ENCODE data around the gene JKAMP.
A peak's percentile ranks its signal among the peaks of the same experiment; 100 is the strongest.

JKAMP gene

DNA sequence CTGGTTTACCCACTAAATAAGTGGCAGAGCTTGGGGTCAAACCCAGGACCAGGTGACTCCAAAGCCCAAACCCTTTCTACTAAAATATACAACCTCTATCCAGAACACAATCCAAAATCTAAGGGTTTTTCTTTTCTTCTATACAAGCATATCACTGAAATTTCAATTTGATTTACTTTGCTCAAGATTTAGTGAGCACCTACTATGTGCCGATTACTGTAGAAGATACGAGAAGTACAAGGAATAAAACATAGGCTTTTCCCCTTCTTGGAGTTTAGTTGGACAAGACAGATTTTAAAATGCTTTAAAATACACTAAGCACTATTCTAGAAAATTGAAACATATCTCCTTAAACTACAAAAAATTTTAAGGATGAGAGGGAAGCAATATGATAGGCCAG, 2.9 kb upstream of the JKAMP start:
- no peak for DNase-seq (ENCODE audit: low spot score)

DNA sequence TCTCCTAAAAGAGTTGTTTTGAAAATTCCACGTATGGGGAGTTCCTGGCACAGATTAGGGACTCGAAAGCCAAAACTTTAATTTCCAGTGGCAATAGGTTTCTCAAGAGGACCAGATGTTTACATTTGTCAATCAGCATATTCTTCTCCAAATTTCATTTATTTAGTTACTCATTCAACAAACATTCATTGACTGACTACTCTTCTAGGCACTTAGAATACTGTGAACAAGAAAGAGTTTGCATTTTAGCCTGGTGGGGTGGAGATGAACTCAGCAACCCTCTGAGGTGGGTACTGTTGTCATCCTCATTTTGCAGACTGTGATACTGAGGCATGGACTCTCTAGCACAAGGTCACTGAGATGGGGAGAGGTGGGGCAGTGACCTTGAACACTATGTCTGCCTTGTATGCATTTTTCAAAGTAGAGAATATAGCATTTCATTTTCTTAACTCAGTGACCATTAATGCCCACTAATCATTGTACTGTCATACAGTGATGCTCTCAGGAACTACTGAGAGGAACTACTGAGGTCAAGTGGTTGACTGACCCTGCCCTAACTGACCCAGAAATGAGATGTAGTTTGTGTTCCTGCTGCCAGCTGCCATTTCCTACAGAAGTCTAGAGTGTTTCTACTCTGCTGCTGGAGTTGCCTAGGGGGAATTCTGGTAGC, 2.3 kb upstream of the JKAMP start:
- no peak for DNase-seq (ENCODE audit: low spot score)

DNA sequence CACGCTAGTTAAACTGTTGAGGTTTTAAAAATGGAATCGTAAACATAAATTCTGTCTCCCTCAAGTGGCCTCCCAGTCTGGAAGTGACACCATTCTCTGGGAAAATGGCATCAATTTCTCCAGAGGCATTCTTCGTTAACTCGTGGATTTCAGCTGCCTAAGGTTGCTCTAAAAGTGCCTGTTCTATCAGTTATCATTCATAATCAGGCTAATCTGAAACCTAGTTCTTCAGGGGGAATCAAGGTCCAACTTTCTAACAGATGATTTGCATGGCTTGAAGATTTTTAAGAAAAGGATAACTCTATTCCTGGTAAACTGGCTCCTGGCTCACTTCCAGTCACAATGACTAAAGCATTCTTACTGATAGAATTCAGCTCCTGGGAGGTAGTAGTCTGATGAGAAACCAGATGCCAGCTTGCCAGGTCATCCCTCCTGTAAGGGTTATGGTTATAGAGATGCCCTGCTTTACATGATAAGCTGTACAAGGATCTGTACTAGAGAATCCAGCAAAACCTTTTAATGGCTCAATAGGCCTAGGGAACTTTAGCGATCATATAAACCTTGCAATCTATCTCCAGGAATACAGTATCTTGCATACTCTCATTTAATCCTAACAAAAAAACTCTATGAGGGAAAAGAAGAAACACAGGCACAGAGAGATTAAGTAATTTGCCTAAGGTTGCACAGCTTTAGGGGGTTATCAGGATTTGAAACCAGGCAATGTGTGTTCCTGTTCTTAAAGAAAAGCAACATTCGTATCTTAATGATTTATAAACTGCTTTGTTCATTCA, 1.6 kb upstream of the JKAMP start:
- DNase-seq (ENCODE audit: low spot score) = no peak

DNA sequence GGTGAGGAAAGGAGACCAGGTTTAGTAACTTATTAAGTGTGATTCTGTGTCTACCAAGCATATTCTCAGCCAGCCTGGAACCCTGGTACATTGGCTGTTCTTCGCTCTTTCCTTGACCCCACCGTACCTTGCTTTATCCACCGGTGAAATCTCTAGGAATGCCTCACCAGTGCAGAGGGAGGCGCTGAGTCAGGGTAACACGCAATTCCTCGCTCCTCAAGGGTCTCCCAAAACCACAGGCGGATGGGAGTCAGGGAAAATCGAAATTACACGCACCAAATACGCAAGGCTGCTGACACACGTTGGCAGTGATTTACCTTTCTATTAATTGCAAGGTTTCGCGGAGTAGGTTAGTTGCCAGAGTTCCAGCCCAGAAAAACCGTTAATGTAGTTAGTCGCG, 954 bp upstream of the JKAMP start:
- peak; percentile 44 for DNase-seq (ENCODE audit: low spot score)

DNA sequence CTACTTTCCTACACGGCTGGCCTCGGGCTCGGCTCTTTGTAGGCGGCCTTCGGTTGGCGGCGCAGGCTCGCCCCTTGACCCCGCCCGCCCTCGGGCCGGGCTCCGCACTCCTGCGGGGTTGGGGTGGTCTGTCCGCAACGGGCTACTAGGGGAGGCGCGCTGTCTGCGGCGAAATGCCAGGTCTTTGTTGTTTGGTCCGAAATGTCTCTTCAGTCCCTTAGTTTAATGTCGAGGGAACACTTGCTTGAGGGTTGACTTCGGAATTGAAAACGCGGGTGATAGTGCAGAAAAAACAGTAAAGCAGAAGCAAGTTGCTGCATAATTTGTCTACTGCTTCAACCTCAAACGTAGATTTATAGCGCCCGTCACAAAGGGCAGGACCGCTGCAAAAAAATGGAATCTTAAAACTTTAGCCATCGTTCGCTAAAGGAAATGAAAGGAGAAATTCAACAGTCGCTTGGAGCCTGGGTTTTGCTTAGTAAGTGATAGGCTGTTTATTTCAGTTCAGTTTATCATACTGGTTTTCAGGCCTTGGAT, 390 bp downstream of the JKAMP start:
- DNase-seq (ENCODE audit: low spot score) = no peak

DNA sequence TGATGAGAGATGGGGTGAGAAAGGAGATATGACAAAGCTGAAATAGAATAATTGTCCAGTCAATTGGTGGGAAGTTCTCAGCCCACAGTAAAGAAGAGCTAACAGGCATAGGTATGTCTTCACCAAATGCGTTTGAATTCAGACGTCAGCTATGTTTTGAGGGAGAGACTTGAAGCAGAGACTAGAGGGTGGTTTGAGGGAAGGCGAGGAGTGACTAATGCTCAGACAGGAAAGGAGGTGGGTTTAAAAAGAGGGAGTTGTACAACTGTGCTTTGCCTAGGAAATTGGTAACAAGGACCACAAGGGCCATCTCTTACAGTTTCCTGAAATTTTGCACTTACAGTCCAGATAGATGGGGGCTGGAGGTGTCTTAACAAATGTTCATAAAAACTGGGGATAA, 6.4 kb downstream of the JKAMP start:
- DNase-seq (ENCODE audit: low spot score) = no peak

DNA sequence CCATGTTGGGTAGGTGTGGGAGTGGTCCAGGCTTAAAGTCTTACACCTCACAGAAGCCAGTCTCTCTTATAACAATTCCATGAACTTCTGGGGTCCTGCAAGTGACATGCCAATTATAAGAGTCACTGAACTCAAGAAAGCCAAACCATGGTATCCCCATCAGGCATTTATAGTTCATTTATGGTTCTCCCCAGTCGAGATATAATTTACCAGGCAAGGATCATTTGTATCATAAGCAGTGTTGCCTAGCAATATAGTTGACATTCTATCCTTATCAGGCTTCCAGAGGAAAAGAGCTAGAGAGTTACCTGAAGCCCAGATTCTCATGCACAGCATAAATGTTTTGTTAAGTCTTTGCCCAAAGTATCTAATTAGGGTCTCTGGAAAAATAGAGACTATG, 8.1 kb downstream of the JKAMP start:
- DNase-seq (ENCODE audit: low spot score) = no peak

DNA sequence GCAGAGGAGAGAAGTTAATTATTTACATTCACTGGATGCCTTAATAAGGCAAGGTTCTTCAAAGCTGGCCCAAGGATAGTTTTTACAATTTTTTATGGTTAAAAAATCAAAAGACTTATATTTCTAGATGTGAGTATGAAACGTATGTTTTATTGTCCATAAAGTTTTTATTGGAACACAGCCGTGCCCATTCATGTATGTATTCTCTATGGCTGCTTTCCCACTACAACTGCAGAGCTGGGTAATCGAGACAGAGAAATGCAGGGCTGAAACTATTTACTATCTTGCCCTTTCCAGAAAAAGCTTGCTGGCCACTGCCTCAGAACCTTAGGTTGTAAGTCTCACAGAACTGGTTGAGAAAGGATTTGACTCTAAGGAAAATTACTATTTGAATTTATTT, 16.4 kb downstream of the JKAMP start:
- no peak for DNase-seq (ENCODE audit: low spot score)

DNA sequence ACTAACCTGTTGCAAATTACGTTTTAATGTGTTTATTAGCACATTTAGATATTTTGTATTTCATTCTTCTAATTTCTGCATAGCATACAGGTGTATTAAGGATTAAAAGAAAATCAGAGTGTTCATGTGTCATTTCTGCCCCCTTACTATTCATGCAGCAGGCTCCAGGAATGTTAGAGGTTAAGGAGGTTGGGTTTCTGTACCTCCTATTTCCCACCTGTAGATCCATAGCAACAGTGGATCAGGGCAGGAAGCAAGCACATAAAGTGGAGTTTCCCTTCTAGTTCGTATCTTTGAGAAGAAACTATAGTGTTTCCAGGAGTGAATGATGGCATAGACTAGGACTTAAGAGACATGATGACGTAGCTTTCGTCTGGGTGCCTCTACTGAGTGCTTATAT, 18.9 kb downstream of the JKAMP start:
- no peak for DNase-seq (ENCODE audit: low spot score)

DNA sequence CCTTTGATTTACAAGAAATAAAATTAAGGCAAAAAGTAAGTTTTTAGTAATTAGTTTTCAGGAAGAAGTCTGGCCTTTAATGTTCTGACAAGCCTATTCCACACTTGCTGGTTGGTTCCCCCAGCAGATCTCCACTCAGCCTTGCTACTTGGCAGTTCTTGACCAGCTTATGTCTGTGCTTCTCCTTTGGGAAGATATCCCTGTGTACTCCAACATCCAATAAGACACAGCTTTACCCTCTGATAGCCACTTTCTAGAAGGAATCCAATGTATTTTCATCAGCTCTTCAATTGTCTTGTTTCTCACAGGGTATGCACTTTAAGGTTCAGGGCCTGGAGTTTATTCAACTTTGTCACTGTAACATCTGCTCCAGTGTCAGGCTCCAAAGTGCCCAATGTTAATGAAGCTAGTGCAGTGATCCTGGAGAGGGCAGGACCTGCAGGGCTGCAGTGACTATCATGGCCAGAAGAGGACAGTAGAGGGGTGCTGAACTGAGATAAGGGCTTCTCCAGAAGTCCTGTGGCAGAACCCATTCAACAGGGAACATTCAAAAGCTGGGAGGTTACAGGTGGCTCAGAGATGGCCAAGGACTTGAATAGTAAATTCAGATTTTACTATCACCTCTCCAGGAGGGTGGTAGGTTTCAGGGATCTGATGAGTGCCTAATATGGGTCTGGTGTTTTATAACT, 22.9 kb downstream of the JKAMP start:
- DNase-seq (ENCODE audit: low spot score) = peak; percentile 59

DNA sequence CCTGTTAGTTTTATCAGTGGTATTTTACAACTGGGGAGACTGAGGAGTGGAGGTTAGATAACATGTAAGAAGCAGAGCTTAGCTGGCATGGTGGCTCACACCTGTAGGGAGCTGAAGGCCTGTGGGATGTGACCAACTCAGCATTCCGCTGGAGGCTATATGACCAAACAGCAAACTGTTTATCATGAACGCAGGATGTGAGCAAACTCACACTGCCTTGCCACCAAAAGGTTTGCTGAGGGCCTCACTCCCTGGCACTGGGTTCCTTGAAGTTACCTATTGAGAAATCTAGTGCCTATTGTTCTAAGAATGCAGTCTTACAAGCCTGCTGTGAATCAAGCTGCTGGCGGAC, 23.4 kb downstream of the JKAMP start:
- no peak for DNase-seq (ENCODE audit: low spot score)

DNA sequence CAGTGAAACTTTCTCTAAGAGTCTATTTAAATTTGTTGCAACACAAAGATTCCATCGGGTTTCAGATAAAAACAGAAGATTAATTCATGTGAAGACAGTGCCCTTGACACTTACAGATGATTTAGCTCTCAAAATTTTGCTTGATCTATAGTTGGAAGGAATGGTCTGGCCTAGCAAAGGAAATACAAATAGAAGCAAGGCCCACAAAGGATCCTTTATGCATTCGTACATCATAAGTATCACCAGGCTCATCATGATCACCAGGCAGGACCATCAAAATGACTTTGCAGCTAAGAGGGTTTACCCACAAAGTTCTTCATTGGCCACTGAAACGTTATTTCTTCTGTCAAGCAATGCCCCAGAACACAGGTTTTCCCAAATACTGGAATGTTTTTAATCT, 24.8 kb downstream of the JKAMP start:
- DNase-seq (ENCODE audit: low spot score) = no peak

DNA sequence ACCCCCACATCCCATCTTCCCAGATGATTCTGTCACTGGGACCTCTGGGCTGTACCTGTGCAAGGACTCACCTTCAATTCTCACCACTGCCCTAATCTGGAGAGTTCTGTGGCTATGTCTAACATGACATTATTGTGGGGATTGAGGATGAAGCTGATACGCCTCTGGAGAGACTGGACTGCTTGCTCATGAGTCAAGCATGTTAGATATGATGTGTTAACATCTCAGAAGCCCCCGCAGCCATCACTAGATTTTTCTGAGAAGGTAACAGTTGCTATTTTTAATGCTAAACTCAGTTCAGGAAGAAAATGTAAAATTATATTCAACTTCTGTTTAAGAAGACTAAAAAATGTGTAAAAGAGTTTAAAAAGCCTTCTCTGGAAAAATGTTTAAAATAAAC, 25.7 kb downstream of the JKAMP start:
- no peak for DNase-seq (ENCODE audit: low spot score)

DNA sequence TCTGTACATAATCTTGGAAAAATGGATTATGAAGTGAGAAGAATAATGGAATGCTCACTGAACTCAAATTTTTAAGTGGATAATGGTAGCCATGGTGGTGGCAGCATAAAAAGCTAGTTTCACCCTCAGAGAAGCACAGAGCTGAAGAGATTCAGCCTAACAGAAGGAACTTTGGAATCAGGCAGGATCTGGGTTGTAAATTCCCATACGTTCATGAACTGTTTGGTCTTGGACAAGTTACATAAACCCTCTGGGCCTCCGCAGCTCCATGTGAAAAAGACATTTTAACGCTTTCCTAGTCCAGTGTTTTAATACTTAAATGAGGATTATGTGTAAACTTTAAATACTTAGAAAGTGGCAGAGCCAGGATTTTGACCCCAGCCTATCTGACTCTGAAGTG, 26.6 kb downstream of the JKAMP start:
- DNase-seq (ENCODE audit: low spot score) = no peak

DNA sequence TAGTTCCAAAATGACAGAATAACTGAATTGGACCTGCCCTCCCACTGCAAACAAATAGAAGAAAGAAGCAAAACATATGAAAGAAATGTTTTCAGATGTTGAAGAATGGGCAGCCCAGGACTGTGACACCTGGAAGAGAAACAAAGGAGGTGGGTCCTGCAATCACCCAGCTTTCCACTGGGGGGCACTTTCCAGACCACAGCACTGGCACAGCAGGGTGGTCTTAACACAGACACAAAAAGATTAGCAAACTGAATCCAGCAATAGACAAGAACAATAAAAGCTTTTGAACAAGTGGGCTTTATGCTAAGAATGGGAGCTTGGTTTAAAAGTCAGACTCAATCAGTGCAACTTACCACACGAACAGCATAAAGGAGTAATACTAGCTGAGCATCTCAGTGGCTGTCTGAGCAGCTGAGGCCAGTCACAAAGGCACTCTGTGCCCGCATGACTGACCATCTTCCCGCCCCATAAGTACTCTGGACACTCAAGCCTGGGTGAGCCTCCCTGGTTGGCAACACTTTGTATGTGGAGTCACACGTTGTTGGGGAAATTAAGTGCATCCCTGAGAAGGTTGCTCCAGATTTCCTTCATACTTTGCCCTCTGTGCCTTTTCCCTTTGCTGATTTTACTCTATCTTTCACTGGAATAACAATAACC, 27.7 kb downstream of the JKAMP start:
- peak; percentile 25 for DNase-seq (ENCODE audit: low spot score)

DNA sequence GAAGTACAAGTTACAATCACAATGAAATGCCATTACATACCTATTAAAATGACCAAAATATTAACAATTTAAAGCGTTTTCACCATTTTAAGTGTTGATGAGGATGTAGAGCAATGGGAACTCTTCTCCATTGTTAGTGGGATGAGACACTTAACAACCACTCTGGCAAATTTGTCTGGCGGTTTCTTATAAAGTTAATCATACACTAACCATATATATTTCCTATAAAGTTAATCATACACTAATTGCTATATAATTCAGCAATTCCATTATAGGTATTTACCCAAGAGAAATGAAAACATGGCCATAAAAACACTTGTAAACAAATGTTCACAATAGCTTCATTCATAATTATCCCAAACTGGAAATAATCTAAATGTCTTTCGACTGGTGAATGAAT, 35.9 kb downstream of the JKAMP start:
- no peak for DNase-seq (ENCODE audit: low spot score)

DNA sequence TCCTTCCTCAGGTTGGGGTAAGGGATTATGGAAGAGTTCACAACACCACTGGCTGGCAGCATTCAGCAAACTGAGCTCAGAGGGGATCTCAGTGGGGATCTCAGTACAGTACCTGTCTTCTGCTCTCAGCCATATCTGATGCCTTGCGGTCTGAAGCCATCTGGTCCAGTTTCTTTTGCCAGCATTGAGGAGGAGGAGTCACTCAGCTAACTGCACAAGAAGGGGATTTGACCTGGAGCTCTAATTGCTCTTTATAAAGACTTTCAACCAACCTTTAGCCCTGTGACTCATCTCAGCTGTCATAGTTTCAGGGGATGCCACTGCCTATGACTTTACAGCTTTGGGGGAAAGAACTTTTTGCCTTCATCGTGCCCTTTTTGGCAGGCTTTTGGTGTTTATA, 44.9 kb downstream of the JKAMP start:
- DNase-seq (ENCODE audit: low spot score) = no peak

DNA sequence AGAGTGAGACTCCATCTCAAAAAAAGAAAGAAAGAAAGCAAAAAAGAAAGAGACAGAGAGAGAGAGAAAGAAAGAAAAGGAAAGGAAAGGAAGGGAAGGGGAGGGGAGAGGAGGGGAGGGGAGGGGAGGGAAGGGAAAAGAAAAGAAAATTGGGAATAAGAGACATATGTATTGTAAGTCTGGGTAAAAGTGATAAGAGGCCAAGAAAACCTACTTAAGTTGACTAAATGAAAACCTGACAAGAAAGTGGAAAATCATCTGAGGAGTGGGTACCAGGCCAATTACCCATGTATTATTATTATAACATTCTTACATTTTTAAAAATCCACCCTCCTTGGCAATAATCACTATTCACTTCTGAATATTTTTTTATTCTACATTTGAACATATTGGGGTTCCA, 46.0 kb downstream of the JKAMP start:
- no peak for DNase-seq (ENCODE audit: low spot score)

DNA sequence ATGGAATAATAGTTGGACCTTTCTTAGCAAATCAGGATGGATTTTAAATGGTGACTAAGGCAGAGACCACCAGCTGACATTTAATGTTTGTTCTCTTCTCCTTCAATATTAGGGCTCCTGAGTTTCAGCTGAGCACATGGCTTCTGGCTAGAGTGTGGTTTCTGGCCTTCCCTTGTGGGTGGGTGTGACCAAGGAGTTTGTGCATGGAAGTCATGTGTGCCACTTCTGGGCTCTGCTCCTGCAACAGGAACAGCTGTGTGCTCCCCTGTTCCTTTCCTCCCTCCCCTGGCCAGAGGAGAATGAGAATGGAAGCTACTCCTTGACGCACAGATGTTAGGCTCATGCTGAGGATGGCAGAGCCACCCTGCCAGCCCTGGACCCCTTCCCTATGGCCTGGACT, 48.1 kb downstream of the JKAMP start:
- DNase-seq (ENCODE audit: low spot score) = no peak

DNA sequence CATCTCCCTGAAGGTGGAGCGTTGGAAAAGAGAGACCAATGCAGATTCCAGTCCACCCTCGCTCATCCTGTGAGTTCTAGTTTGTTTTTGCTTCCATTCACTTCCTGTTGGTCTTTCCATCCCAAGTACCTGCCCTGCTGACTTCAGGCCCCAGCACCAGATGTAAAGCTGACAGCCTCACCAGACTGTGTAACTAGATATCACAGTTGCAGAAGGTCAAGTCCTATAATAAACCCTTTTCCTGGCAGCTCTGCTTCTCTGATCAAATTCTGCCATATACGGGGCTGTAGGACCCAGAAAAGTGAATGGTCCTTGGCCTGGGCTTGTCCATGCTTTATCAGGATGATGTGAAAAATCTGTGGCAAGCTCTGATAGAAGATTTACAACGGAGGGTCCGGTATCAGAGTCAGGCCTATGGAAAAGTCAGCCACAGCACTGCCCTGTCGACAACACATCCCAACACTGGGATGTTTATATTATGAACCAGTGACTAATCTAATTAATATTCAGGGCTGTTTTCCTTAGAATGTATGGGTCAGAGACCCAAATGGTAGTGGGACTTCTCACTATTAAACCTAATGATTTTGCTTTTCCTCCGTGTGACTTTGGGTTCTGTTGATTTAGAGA, 50.2 kb downstream of the JKAMP start:
- no peak for DNase-seq (ENCODE audit: low spot score)

DNA sequence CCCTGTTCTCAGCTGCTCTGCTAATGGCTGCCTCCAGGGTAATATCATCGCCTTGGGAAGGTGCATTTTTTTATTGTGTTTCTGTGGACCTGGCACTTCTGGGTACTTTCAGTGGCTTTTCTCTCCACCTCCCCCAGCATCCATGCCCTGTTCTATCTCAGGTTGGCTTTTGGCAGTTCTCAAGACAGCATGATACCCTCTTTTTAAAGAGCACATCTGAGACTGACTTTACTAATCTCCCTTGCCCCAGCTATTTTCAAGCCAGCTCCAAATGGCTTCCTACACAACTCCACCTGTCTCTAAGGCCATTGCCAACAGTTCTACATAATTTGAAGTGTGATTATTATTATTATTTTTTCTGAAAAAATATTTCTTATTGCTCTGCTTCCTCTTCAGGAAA, 53.2 kb downstream of the JKAMP start:
- DNase-seq (ENCODE audit: low spot score) = no peak

DNA sequence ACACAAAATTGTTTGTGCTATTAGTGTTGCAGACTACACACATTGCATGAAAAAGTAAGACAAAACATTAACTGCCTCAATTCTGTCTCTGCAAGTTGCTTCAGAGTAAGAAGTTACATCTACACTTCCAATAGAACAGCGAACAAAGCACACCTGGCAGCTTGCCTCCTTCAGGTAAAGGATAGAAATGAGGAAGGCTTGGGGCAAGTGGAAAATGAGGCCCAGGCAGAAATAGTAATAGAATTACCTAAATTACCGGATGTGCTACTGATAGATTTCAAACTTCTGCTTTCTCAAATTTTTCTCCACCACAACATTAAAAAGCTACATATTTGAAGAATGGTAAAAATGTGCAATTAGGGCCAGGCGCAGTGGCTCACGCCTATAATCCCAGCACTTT, 54.6 kb downstream of the JKAMP start:
- DNase-seq (ENCODE audit: low spot score) = no peak

Measured in HuH-7 (cell line).